Smooth muscle cell (in vitro differentiated cells): ENCODE data around the gene CAPZA2. TPM values are rescaled to one million over a fixed set of nuclear protein-coding genes. Genes with fewer than 3 reads are reported as not detected.

ENCODE experiments used
- DNase-seq: peaks from one replicate; lab custom pipeline; 2025; ENCODE audit not compliant: unreplicated experiment; lab: John Stamatoyannopoulos, UW
- H2AFZ ChIP-seq: fragments of 200-600 bp; sonication (generic); 2 replicates; pipeline ENCODE4 v1.6.0; 2016; ENCODE audit warnings: antibody characterized with exemption, low read depth, mild to moderate bottlenecking
- H3F3A ChIP-seq: fragments of 200-600 bp; sonication (generic); 2 replicates; pipeline ENCODE4 v1.6.0; 2017; ENCODE audit warnings: antibody characterized with exemption, low read depth
- H3K27ac ChIP-seq: fragments of 200-600 bp; sonication (generic); 2 replicates; pipeline ENCODE4 v1.5.1; 2016; ENCODE audit warnings: low read depth, mild to moderate bottlenecking
- H3K27me3 ChIP-seq: fragments of 200-600 bp; sonication (generic); 2 replicates; pipeline ENCODE4 v1.6.1; 2016; ENCODE audit warnings: low read depth, mild to moderate bottlenecking
- H3K36me3 ChIP-seq: fragments of 200-600 bp; sonication (generic); 2 replicates; pipeline ENCODE4 v1.5.1; 2016; ENCODE audit warnings: low read depth
- H3K4me1 ChIP-seq: fragments of 200-600 bp; sonication (generic); 2 replicates; pipeline ENCODE4 v1.5.1; 2016; ENCODE audit warnings: low read depth
- H3K4me2 ChIP-seq: fragments of 200-600 bp; sonication (generic); 2 replicates; pipeline ENCODE4 v1.6.0; 2016; ENCODE audit warnings: mild to moderate bottlenecking
- H3K4me3 ChIP-seq: fragments of 200-600 bp; sonication (generic); 2 replicates; pipeline ENCODE4 v1.5.1; 2016; ENCODE audit warnings: mild to moderate bottlenecking
- H3K79me2 ChIP-seq: fragments of 200-600 bp; sonication (generic); 2 replicates; pipeline ENCODE4 v1.6.0; 2016; ENCODE audit warnings: low read depth, mild to moderate bottlenecking
- H3K9ac ChIP-seq: fragments of 200-600 bp; sonication (generic); 2 replicates; pipeline ENCODE4 v1.6.0; 2016; ENCODE audit warnings: low read depth
- H3K9me3 ChIP-seq: fragments of 200-600 bp; sonication (generic); replicated peaks from 2 replicates; pipeline ENCODE4 v1.5.1; 2016; ENCODE audit warnings: low read depth
- H4K20me1 ChIP-seq: fragments of 200-600 bp; sonication (generic); 2 replicates; pipeline ENCODE4 v1.6.0; 2016; ENCODE audit warnings: low read depth
- WGBS: methylation state at CpG from one replicate; pipeline ENCODE4 v1.1.7; 2016; ENCODE audit warnings: low lambda C conversion rate; 5-methylcytosine and 5-hydroxymethylcytosine counted together
- polyA plus RNA-seq: library from polyadenylated mRNA; unstranded; fragments of >200 nt; fragmentation: Nextera tagmentation; extraction: Ambion mirVana; gene quantifications from 2 replicates; pipeline ENCODE4 v1.2.1, GENCODE V29; 2016
- total RNA-seq: library from RNA; depleted of rRNA; stranded (reverse); fragments of >200 nt; gene quantifications from 2 replicates; pipeline ENCODE4 v1.2.3, GENCODE V29; 2014
- TF ChIP-seq, protein P1 (sequence below): fragments of 200-600 bp; sonication (generic); IDR thresholded peaks from 2 replicates; pipeline ENCODE4 v1.5.1; 2017; ENCODE audit warnings: borderline replicate concordance, mild to moderate bottlenecking, antibody characterized with exemption; ENCODE audit not compliant: insufficient read depth, poor library complexity, severe bottlenecking

Gene CAPZA2
- total and polyA plus RNA-seq, 2 experiments from 2014 or later, result 143 to 161 TPM

DNA sequence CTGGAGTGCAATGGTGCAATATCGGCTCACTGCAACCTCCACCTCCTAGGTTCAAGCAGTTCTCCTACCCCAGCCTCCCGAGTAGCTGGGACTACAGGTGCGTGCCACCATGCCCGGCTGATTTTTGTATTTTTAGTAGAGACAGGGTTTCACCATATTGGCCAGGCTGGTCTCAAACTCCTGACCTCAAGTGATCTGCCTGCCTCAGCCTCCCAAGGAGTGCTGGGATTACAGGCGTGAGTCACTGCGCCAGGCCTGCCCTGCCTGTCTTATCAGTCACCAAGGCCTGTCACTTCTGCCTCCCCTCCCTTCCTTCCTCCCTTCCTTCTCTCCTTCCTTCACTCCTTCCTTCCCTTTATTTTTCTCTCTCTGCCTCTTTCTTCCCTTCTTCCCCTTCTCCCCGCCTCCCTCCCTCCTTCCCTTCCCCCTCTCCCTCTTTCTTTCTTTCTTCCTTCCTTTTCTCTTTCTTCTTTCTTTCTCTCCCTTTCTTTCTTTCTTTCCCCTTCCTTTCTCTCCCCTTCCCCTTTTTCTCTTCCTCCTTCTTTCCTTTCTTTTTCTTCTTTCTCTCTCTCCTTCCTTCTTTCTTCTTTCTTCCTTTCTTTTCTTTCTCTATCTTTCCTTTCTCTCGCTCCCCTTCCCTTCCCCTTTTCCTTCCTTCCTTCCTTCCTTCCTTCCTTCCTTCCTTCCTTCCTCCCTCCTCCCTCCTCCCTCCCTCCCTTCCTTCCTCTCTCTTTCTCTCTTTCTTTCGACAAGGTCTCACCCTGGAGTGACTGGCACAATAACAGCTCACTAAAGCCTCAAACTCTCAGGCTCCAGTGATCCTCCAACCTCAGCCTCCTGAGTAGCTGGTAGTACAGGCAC lies 87.8 kb downstream of the CAPZA2 start:
- Histone ChIP-seq H3K27ac (peak overlapping the region; percentile 51), H3K4me2 (no peak overlapping the region), H3F3A (peaks cover 12% of the 10 kb centered on the region), H3K4me3 (no peak overlapping the region), H3K4me1 (peaks cover 10% of the 10 kb centered on the region), H3K36me3 (no peaks in the 10 kb centered on the region), H3K27me3 (no peaks in the 10 kb centered on the region), H4K20me1 (peaks cover 5% of the 10 kb centered on the region), H3K79me2 (peaks cover 8% of the 10 kb centered on the region), H2AFZ (no peak overlapping the region), H3K9me3 (no peaks in the 10 kb centered on the region), H3K9ac (no peak overlapping the region)
- WGBS, result 81% methylated on average over 9 of the region's 9 CpGs
- DNase-seq, result no peak
- TF ChIP-seq, protein P1, sequence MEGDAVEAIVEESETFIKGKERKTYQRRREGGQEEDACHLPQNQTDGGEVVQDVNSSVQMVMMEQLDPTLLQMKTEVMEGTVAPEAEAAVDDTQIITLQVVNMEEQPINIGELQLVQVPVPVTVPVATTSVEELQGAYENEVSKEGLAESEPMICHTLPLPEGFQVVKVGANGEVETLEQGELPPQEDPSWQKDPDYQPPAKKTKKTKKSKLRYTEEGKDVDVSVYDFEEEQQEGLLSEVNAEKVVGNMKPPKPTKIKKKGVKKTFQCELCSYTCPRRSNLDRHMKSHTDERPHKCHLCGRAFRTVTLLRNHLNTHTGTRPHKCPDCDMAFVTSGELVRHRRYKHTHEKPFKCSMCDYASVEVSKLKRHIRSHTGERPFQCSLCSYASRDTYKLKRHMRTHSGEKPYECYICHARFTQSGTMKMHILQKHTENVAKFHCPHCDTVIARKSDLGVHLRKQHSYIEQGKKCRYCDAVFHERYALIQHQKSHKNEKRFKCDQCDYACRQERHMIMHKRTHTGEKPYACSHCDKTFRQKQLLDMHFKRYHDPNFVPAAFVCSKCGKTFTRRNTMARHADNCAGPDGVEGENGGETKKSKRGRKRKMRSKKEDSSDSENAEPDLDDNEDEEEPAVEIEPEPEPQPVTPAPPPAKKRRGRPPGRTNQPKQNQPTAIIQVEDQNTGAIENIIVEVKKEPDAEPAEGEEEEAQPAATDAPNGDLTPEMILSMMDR, result no peak

DNA sequence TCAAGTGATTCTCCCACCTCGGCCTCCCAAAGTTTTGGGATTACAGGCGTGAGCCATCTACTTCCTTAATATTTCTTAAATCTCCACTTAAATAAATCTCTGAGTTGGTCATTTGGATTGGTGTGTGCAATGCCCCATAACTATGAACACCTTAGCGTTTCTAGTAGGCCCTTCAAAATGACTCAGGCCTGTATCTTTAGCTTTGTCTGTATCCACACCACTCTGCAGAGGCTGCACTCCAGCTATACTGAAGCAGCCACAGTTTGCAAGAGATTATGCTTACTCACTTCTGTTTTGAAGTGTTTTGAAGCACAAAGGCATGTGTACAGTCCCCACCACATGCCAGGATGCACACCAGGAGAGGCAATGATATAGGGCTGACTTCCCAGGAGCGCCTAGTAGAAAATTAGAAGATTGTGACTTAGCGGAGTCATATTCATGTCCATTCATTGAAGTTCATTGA lies 88.5 kb downstream of the CAPZA2 start:
- H3K27me3 ChIP-seq, result no peaks in the 10 kb centered on the region
- no peak overlapping the region for H3K9ac ChIP-seq
- H3K4me1 ChIP-seq, result peaks cover 10% of the 10 kb centered on the region
- H3F3A ChIP-seq, result peaks cover 12% of the 10 kb centered on the region
- H3K27ac ChIP-seq, result peak overlapping the region; percentile 51
- no peak overlapping the region for H2AFZ ChIP-seq
- no peaks in the 10 kb centered on the region for H3K9me3 ChIP-seq
- no peaks in the 10 kb centered on the region for H3K36me3 ChIP-seq
- DNase-seq, result no peak
- peak overlapping the region; percentile 4 for H3K4me2 ChIP-seq
- peaks cover 15% of the 10 kb centered on the region for H3K79me2 ChIP-seq
- H3K4me3 ChIP-seq, result no peak overlapping the region
- TF ChIP-seq, protein P1, result no peak
- peaks cover 5% of the 10 kb centered on the region for H4K20me1 ChIP-seq
- 82% methylated on average over 5 of the region's 5 CpGs for WGBS

DNA sequence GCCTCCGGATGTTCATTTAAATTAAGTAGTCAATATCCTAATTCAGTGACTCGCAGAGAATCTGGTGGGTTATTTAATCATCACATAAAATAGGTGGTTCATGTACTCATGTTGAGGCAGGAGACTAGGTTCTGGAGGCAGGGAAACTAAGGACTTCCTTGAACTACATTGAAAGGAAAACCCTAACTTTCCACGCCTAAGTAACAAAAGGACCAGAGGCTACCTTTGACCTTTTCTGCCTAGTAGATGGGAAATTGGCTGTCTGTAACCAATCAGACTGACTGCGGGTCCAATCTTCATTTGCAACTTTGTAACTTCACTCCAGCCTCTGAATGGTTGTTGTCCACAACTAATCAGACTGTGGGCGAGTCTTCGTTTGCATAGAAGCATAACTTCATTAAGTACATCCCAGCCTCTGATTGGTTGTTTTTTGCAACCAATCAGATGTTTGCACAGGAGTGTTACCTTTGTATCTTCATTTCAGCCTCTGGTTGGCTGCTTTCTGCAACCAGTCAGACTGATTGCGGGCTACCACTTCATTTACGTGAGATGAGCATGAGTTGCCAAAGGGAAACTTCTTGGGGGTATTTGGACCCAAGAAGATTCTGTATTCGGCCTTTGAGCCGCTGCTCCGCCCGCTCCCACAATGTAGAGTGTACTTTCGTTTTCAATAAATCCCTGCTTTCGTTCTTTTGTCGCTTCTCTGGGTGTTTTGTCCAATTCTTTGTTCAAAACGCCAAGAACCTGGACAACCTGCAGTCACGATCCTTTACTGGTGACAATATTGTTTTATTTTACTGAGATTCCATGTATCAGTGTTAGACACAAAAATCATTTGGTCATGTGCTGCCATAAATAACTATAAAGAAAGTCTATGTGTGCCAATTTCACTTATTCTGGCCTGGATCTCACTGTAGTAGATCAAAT lies 89.2 kb downstream of the CAPZA2 start:
- no peak overlapping the region for H3K9ac ChIP-seq
- TF ChIP-seq, protein P1, result no peak
- H3K27ac ChIP-seq, result peak overlapping the region; percentile 51
- peak overlapping the region; percentile 93 for H3K4me2 ChIP-seq
- no peak overlapping the region for H3K4me3 ChIP-seq
- H4K20me1 ChIP-seq, result peaks cover 5% of the 10 kb centered on the region
- H3K4me1 ChIP-seq, result peaks cover 10% of the 10 kb centered on the region
- H3K9me3 ChIP-seq, result no peaks in the 10 kb centered on the region
- no peak for DNase-seq
- H3F3A ChIP-seq, result peaks cover 12% of the 10 kb centered on the region
- WGBS, result 95% methylated on average over 17 of the region's 17 CpGs
- no peak overlapping the region for H2AFZ ChIP-seq
- peaks cover 22% of the 10 kb centered on the region for H3K79me2 ChIP-seq
- H3K36me3 ChIP-seq, result no peaks in the 10 kb centered on the region
- H3K27me3 ChIP-seq, result no peaks in the 10 kb centered on the region
